Tibial artery (tissue), 4 donors: Measurements from ENCODE around the gene INSYN2B.

ENCODE experiments used
- DNase-seq, 2 donors: peaks; one replicate each; pipeline ENCODE4 v3.0.0-alpha.2; 2019
- H3K27ac ChIP-seq, 2 donors: fragments of 200-600 bp; sonication (generic) in 1 of 2; 1 replicate in 1 of 2; 2 replicates in 1 of 2; pipeline ENCODE4 v1.5.1; 2018 to 2019; ENCODE audit warnings: mild to moderate bottlenecking in 1 of 2
- H3K27me3 ChIP-seq, 2 donors: fragments of 200-600 bp; sonication (generic) in 1 of 2; one replicate each; pipeline versions ENCODE4 v1.5.1 to v1.6.0; 2016 to 2019
- H3K36me3 ChIP-seq, 3 donors: fragments of 200-600 bp; sonication (generic) in 2 of 3; one replicate each; pipeline ENCODE4 v1.5.1; 2016 to 2019; ENCODE audit warnings: mild to moderate bottlenecking in 2 of 3
- H3K4me1 ChIP-seq, 4 donors: fragments of 200-600 bp; sonication (generic) in 2 of 4; 1 replicate in 3 of 4; 2 replicates in 1 of 4; pipeline ENCODE4 v1.5.1; 2016 to 2019
- H3K4me3 ChIP-seq, 2 donors: fragments of 200-600 bp; sonication (generic) in 1 of 2; 1 replicate in 1 of 2; 2 replicates in 1 of 2; pipeline ENCODE4 v1.5.1; 2018 to 2019; ENCODE audit warnings: mild to moderate bottlenecking in 2 of 2
- H3K9me3 ChIP-seq, 3 donors: fragments of 200-600 bp; sonication (generic) in 1 of 3; one replicate each; pipeline ENCODE4 v1.5.1; 2016 to 2019
- CTCF ChIP-seq, 2 experiments: fragments of 200-600 bp in 1 of 2; fragments of 450-650 bp in 1 of 2; IDR thresholded peaks; one replicate each; pipeline ENCODE4 v1.5.1; 2017 to 2019; ENCODE audit warnings: antibody characterized with exemption in 2 of 2, mild to moderate bottlenecking in 1 of 2, moderate library complexity in 1 of 2
- intact Hi-C: fragments of 100-400 bp; cut with DNase I; formaldehyde crosslinking; loops from one replicate; pipeline ENCODE4 v1.15.0; 2023; ENCODE audit warnings: low total_unique reads

The INSYN2B gene

DNA sequence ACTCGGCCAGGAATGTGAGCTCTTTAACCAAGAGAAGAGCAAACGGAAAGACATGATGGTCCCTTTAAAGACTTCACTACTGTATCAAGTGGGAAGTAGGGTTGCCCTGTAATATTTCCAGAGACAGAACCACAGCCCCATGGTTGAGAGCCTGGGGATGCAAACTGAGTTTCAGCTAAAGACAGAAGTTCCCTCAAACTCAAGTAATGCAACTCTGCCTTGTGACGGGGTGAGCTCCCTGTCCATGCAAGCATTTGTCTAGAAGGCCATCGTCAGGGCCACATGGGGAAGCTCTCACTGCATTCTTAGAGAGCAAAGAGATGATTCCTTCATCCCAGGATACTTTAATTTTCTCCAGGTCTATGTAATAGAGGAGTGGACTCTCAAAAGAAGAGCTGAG, 82.8 kb downstream of the INSYN2B start:
- intact Hi-C loops, result no loop called here
- H3K9me3 ChIP-seq, result no peaks in the 10 kb centered on the region
- no peaks in the 10 kb centered on the region for H3K4me1 ChIP-seq
- no peak overlapping the region for H3K4me3 ChIP-seq
- DNase-seq, result no peak
- H3K36me3 ChIP-seq, result no peaks in the 10 kb centered on the region
- peaks cover 0 to 8% of the 10 kb centered on the region in 2 donors for H3K27me3 ChIP-seq
- no peak overlapping the region for H3K27ac ChIP-seq
- no peak for TF ChIP-seq CTCF (IDR thresholded peaks at IDR 0.05)

GRCh38 chr5:169895926-169896325, 84.4 kb downstream of the INSYN2B start:
- Histone ChIP-seq H3K27ac (no peak overlapping the region), H3K36me3 (no peaks in the 10 kb centered on the region), H3K9me3 (no peaks in the 10 kb centered on the region), H3K4me3 (no peak overlapping the region), H3K27me3 (peaks cover 0 to 8% of the 10 kb centered on the region in 2 donors), H3K4me1 (no peaks in the 10 kb centered on the region)
- TF ChIP-seq CTCF (IDR thresholded peaks at IDR 0.05), result no peak
- no peak for DNase-seq
- intact Hi-C loops, result no loop called here

DNA sequence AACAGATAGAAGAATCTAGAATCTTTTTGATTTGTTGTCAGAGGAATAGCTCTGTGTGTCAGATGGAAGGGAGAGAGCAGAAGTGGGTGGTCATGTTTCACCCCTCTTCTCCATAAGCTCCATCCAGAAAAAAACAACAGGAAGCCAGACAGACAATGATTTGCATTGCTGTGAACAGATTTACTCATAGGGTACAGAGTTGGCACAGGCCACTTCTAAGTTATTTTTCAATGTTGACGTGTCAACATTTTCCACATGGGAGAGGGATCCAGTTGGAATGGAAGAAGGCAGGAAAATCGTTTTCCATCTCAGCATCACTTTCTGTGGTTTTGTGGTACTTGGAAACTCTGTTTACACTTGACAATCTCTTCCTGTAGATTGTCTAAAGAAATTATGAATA, 86.7 kb downstream of the INSYN2B start:
- DNase-seq, result no peak
- H3K4me3 ChIP-seq, result no peak overlapping the region
- intact Hi-C loops, result no loop called here
- no peaks in the 10 kb centered on the region for H3K36me3 ChIP-seq
- H3K27me3 ChIP-seq, result peaks cover 0 to 8% of the 10 kb centered on the region in 2 donors
- H3K27ac ChIP-seq, result no peak overlapping the region
- H3K4me1 ChIP-seq, result no peaks in the 10 kb centered on the region
- no peaks in the 10 kb centered on the region for H3K9me3 ChIP-seq
- TF ChIP-seq CTCF (IDR thresholded peaks at IDR 0.05), result no peak

GRCh38 chr5:169893010-169893409, 87.3 kb downstream of the INSYN2B start:
- TF ChIP-seq CTCF (IDR thresholded peaks at IDR 0.05), result no peak
- Histone ChIP-seq H3K27ac (no peak overlapping the region), H3K4me1 (no peaks in the 10 kb centered on the region), H3K36me3 (no peaks in the 10 kb centered on the region), H3K27me3 (peaks cover 0 to 8% of the 10 kb centered on the region in 2 donors), H3K9me3 (no peaks in the 10 kb centered on the region), H3K4me3 (no peak overlapping the region)
- DNase-seq, result no peak
- intact Hi-C loops, result no loop called here

GRCh38 chr5:169889572-169889971, 90.7 kb downstream of the INSYN2B start:
- DNase-seq, result no peak
- no peak for TF ChIP-seq CTCF (IDR thresholded peaks at IDR 0.05)
- Histone ChIP-seq H3K27me3 (peaks cover 0 to under 1% of the 10 kb centered on the region in 2 donors), H3K9me3 (no peaks in the 10 kb centered on the region), H3K4me1 (no peaks in the 10 kb centered on the region), H3K27ac (no peak overlapping the region), H3K36me3 (no peaks in the 10 kb centered on the region), H3K4me3 (no peak overlapping the region)
- intact Hi-C loops, result no loop called here

DNA sequence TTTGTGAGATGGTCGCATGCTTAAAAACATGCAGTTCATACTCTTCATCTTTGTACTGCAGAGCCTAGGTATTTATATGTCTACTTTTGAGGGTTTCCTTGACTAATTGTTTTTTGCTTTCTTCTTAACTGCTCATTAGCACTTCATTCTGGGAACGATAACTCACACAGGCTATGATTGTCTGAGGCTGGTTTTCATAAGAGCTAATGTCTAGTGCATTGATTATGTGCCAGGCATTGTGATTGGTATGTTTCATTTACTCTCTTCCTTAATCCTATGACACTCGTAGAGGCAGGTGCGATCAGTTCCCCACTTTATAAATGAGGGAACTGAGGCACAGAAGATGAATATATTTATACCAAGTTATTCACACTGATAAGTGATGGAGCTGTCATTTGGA, 93.6 kb downstream of the INSYN2B start:
- no peak overlapping the region for H3K4me3 ChIP-seq
- H3K27ac ChIP-seq, result no peak overlapping the region
- no peak for DNase-seq

More for the DNA sequence above, 93.6 kb downstream of the INSYN2B start:
- no peaks in the 10 kb centered on the region for H3K27me3 ChIP-seq
- TF ChIP-seq CTCF (IDR thresholded peaks at IDR 0.05), result no peak
- intact Hi-C loops, result no loop called here
- no peaks in the 10 kb centered on the region for H3K36me3 ChIP-seq
- H3K9me3 ChIP-seq, result no peaks in the 10 kb centered on the region
- H3K4me1 ChIP-seq, result no peaks in the 10 kb centered on the region
